Measurements from ENCODE around the gene TMTC1. TPM values are rescaled to one million over a fixed set of nuclear protein-coding genes. Genes with fewer than 3 reads are reported as not detected.
"Not testable (repeated sequence)": the region's sequence is repeated elsewhere in the genome, so short reads cannot be mapped to it uniquely, and the experiment has no call there.

TMTC1 gene
- total RNA-seq, 1 donor from 2014 or later, result 1.4 TPM

- Mint-ChIP-seq H3K4me1 (ENCODE audit: low read depth, unreplicated experiment) (peaks cover 10% of the 10 kb centered on the region), H3K9me3 (ENCODE audit: unreplicated experiment) (peaks cover 8% of the 10 kb centered on the region), H3K27ac (ENCODE audit: unreplicated experiment) (peak overlapping the region; percentile 53), H3K27me3 (ENCODE audit: unreplicated experiment) (peaks cover 2% of the 10 kb centered on the region), H3K36me3 (ENCODE audit: unreplicated experiment) (peaks cover 16% of the 10 kb centered on the region), H3K4me3 (ENCODE audit: unreplicated experiment) (peak overlapping the region; percentile 54)
- TF ChIP-seq CTCF (IDR thresholded peaks at IDR 0.05; ENCODE audit: partially characterized antibody, unreplicated experiment), result no peak
- no peak for DNase-seq
Measured at GRCh38 chr12:29639893-29640495, 143.7 kb downstream of the TMTC1 start.

GRCh38 chr12:29638528-29638927 is 145.2 kb downstream of the TMTC1 start:
- TF ChIP-seq CTCF (IDR thresholded peaks at IDR 0.05; ENCODE audit: partially characterized antibody, unreplicated experiment), result no peak
- Mint-ChIP-seq H3K4me3 (ENCODE audit: unreplicated experiment) (no peak overlapping the region), H3K36me3 (ENCODE audit: unreplicated experiment) (peaks cover 16% of the 10 kb centered on the region), H3K27me3 (ENCODE audit: unreplicated experiment) (peaks cover 5% of the 10 kb centered on the region), H3K4me1 (ENCODE audit: low read depth, unreplicated experiment) (peaks cover 10% of the 10 kb centered on the region), H3K9me3 (ENCODE audit: unreplicated experiment) (peaks cover 8% of the 10 kb centered on the region), H3K27ac (ENCODE audit: unreplicated experiment) (no peak overlapping the region)
- no peak for DNase-seq

- no peak overlapping the region for H3K27ac Mint-ChIP-seq (ENCODE audit: unreplicated experiment)
- DNase-seq, result no peak
- no peaks in the 10 kb centered on the region for H3K4me1 Mint-ChIP-seq (ENCODE audit: low read depth, unreplicated experiment)
- H3K4me3 Mint-ChIP-seq (ENCODE audit: unreplicated experiment), result no peak overlapping the region
- H3K27me3 Mint-ChIP-seq (ENCODE audit: unreplicated experiment), result peaks cover 2% of the 10 kb centered on the region
- TF ChIP-seq CTCF (IDR thresholded peaks at IDR 0.05; ENCODE audit: partially characterized antibody, unreplicated experiment), result no peak
- no peaks in the 10 kb centered on the region for H3K9me3 Mint-ChIP-seq (ENCODE audit: unreplicated experiment)
- no peaks in the 10 kb centered on the region for H3K36me3 Mint-ChIP-seq (ENCODE audit: unreplicated experiment)
Measured at GRCh38 chr12:29634057-29634456, 149.7 kb downstream of the TMTC1 start.

- not testable (repeated sequence) for H3K27me3 Mint-ChIP-seq (ENCODE audit: unreplicated experiment); H3K9me3 Mint-ChIP-seq (ENCODE audit: unreplicated experiment); H3K4me3 Mint-ChIP-seq (ENCODE audit: unreplicated experiment); H3K36me3 Mint-ChIP-seq (ENCODE audit: unreplicated experiment); H3K4me1 Mint-ChIP-seq (ENCODE audit: low read depth, unreplicated experiment); H3K27ac Mint-ChIP-seq (ENCODE audit: unreplicated experiment); DNase-seq
Measured at GRCh38 chr12:29630164-29630563, 153.6 kb downstream of the TMTC1 start.

- Mint-ChIP-seq H3K4me3 (ENCODE audit: unreplicated experiment) (no peak overlapping the region), H3K36me3 (ENCODE audit: unreplicated experiment) (no peaks in the 10 kb centered on the region), H3K27ac (ENCODE audit: unreplicated experiment) (no peak overlapping the region), H3K27me3 (ENCODE audit: unreplicated experiment) (no peaks in the 10 kb centered on the region), H3K9me3 (ENCODE audit: unreplicated experiment) (no peaks in the 10 kb centered on the region), H3K4me1 (ENCODE audit: low read depth, unreplicated experiment) (no peaks in the 10 kb centered on the region)
- TF ChIP-seq CTCF (IDR thresholded peaks at IDR 0.05; ENCODE audit: partially characterized antibody, unreplicated experiment), result no peak
- no peak for DNase-seq
Measured at GRCh38 chr12:29627221-29627620, 156.5 kb downstream of the TMTC1 start.

All from glutamatergic neuron (in vitro differentiated cells).